GM12892 (cell line): ENCODE data around the gene PEAK1.

Source experiments
- POLR2A ChIP-seq: IDR thresholded peaks from 2 replicates; pipeline ENCODE4 v1.6.1; 2011; ENCODE audit warnings: low read depth, low read length, control low read depth
- POLR2AphosphoS5 ChIP-seq: IDR thresholded peaks from 2 replicates; pipeline ENCODE4 v1.6.1; 2011; ENCODE audit warnings: low read depth, low read length, control low read depth
- TAF1 ChIP-seq: IDR thresholded peaks from 2 replicates; pipeline ENCODE4 v1.6.1; 2011; ENCODE audit warnings: low read depth, mild to moderate bottlenecking, control low read depth, low read length, borderline replicate concordance

GRCh38 chr15:77340245-77340644 is 79.7 kb downstream of the PEAK1 start:
- TF ChIP-seq POLR2A (no peak), TAF1 (no peak), POLR2AphosphoS5 (no peak)
